GM12874 (cell line): ENCODE data around the gene MTTP.

Experiments
- CTCF ChIP-seq: IDR thresholded peaks from 2 replicates; pipeline ENCODE4 v1.5.1; 2011; ENCODE audit warnings: low read depth, mild to moderate bottlenecking, control low read depth, low read length, moderate library complexity; ENCODE audit not compliant: insufficient read depth

The MTTP gene

DNA sequence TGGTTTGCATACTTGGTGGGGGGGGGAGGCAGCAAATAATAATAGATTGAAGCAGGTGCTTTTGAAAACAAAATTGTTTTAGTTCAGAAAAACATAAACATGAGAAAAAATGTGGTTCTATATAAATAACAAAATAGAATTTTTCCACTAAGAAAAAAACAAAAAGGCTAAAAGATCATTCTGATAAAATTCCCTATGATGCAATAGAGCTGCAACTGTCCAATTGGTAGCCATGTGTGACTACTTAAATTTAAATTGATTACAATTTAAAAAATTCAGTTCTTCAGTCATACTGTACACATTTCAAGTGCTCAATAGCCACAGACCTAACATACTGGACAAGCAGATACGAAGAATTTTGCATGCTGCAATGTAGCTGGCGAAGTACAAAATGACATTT, 21.8 kb upstream of the MTTP start:
- no peak for TF ChIP-seq CTCF

DNA sequence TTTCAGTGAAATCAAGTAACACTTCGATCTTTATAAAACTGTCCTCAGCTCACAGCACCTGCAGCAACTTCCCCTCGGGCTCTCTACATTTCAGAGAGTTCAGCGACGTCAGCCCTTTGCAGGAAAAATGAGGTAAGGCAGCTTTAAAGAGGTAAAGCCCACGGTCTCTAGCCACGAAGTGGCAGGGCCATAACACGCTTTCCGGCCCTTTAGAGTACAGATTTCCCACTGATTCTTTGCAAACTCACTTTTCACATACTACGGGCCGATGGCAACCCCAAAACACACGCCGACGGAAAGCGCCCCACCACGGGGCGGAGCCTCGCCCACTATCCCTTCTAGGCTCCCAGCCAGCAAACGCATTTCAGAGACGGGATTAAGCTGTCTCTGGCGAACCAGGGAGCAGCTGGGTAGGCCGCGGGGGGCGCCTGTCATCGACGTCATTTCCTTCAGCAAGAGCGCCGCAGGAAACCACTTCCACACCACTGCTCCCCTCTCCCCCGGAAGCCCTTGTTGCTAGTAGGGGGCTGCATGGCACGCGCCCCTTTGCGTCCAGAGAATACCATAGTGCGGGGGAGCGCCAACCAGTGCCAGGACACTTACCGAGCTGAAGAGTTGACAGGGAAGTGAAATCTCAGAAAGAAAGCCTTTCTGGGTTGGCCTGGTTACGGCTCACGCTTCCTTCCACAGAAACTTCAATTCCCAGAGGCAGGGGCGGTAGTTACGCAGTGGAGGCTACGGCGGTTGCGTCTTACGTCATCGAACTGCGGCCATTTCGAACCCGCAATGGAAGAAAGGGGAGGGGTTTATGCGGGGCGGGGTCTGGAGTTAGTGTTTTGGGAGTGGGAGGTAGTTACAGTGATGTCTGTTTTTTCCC, 11.1 kb upstream of the MTTP start, which contains the start of gene TRMT10A:
Gene TRMT10A (minus strand): TSS at position 730 of the 877 bp plus-strand sequence. CDS start 4,701 bp downstream, outside the sequence.
- no peak for TF ChIP-seq CTCF

GRCh38 chr4:99564921-99565320, 9.7 kb upstream of the MTTP start:
- TF ChIP-seq CTCF, result no peak

DNA sequence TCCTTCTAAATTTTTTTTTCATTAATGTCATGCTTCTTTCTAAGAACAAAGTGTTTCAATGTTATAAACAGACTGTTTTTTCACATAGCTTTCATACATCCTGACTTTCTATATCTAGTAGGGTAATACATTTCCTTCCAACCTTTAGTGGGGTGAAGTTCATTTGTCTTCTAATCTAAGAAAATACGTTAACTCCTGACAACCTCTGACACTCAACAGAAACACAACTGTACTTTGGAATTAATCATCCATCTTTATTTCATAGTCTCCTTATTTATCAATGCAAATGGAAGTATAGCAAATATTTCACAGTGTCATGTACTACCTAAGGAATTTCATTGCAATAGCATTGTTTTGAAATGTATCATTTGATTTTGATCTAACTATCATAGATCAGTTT, 2.7 kb upstream of the MTTP start:
- TF ChIP-seq CTCF, result no peak

- no peak for TF ChIP-seq CTCF
Measured at GRCh38 chr4:99572527-99573240, 1.9 kb upstream of the MTTP start.

- no peak for TF ChIP-seq CTCF
Measured at GRCh38 chr4:99573735-99574368, 772 bp upstream of the MTTP start.

DNA sequence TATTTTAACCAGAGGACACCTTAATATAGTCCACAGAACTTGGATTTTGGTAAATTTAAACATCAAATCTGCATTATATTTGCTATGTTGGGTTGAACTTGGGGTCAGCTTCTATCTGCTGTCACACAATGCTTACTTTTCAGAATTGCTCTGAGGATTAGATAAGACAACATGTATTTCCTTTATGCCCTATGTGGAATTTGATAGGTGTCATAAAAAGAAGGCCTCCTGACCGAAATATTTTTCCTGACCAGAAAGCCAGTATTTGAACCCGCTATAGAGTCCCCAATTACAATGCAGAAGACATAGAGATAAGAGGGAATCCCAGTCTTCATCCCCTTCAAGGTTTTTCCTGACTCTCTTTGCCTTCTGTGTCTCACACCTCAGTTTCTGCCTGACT, 4.1 kb downstream of the MTTP start:
- TF ChIP-seq CTCF, result no peak
